Heart left ventricle (tissue), 16 donors: ENCODE results near the gene CAMTA1. TPM values are rescaled to one million over a fixed set of nuclear protein-coding genes. Genes with fewer than 3 reads are reported as not detected.
A peak's percentile ranks its signal among the peaks of the same experiment; 100 is the strongest.

Experiments used
- ATAC-seq, 4 donors: fragments of 200-7000 bp; cut with Tn5 transposase; one replicate each; pipeline ENCODE4 v1.9.1; 2020 to 2022; ENCODE audit warnings: moderate library complexity in 4 of 4, mild to moderate bottlenecking in 3 of 4, moderate number of reproducible peaks in 1 of 4
- DNase-seq, 5 donors: peaks; one replicate each; pipeline ENCODE4 v3.0.0-alpha.2; 2020
- H3K27ac ChIP-seq, 12 donors: fragments of 200-600 bp; sonication (generic) in 4 of 12; one replicate each; pipeline versions ENCODE4 v1.5.0 to v1.8.0; 2016 to 2022; ENCODE audit warnings: mild to moderate bottlenecking in 2 of 12
- H3K27me3 ChIP-seq, 9 donors: fragments of 200-600 bp; sonication (generic) in 2 of 9; one replicate each; pipeline versions ENCODE4 v1.5.1 to v1.8.0; 2016 to 2022; ENCODE audit warnings: mild to moderate bottlenecking in 3 of 9
- H3K36me3 ChIP-seq, 9 donors: fragments of 200-600 bp; sonication (generic) in 2 of 9; one replicate each; pipeline versions ENCODE4 v1.5.0 to v1.8.0; 2018 to 2022; ENCODE audit warnings: mild to moderate bottlenecking in 2 of 9
- H3K4me1 ChIP-seq, 12 donors: fragments of 200-600 bp; sonication (generic) in 4 of 12; one replicate each; pipeline versions ENCODE4 v1.5.0 to v1.8.0; 2016 to 2022; ENCODE audit warnings: mild to moderate bottlenecking in 3 of 12
- H3K4me3 ChIP-seq, 12 donors: fragments of 200-600 bp; sonication (generic) in 4 of 12; one replicate each; pipeline versions ENCODE4 v1.5.0 to v1.8.0; 2017 to 2022; ENCODE audit warnings: mild to moderate bottlenecking in 9 of 12, moderate library complexity in 4 of 12
- H3K9me3 ChIP-seq, 12 donors: fragments of 200-600 bp; sonication (generic) in 4 of 12; one replicate each; pipeline versions ENCODE4 v1.5.0 to v1.8.0; 2016 to 2022; ENCODE audit warnings: mild to moderate bottlenecking in 1 of 12
- CTCF ChIP-seq, 12 donors: fragments of 200-600 bp; sonication (generic) in 4 of 12; IDR thresholded peaks; one replicate each; pipeline versions ENCODE4 v1.5.0 to v1.8.0; 2018 to 2022; ENCODE audit warnings: antibody characterized with exemption in 12 of 12, mild to moderate bottlenecking in 5 of 12
- POLR2A ChIP-seq, 2 donors: fragments of 450-650 bp; IDR thresholded peaks; one replicate each; pipeline ENCODE4 v1.6.1; 2017; ENCODE audit warnings: antibody characterized with exemption in 2 of 2, mild to moderate bottlenecking in 2 of 2, moderate library complexity in 2 of 2
- WGBS, 4 donors: extraction: QIAGEN DNeasy Blood & Tissue Kit in 2 of 4; methylation state at CpG; one replicate each; pipeline versions ENCODE4 v1.1.5 to v1.1.7; 2013 to 2018; 5-methylcytosine and 5-hydroxymethylcytosine counted together
- intact Hi-C, 10 donors: fragments of 100-400 bp; cut with DNase I; formaldehyde crosslinking; loops; one replicate each; pipeline versions ENCODE4 v1.11.1 to v1.14.2; 2022
- polyA plus RNA-seq, 2 donors: library from polyadenylated mRNA; stranded (reverse); fragments of 200-250 nt; gene quantifications; one replicate each; pipeline ENCODE4 v1.2.3, GENCODE V29; 2013
- total RNA-seq, 9 donors: library from RNA; depleted of rRNA in 2 of 9; stranded (reverse); fragments of >200 nt in 2 of 9; fragmentation: NEBNext Ultra II Directional in 3 of 9; extraction: Animal tissue kit (Norgen Biotek cat#: 25700) in 3 of 9; gene quantifications; one replicate each; pipeline versions ENCODE4 v1.1.0 to v1.2.4, GENCODE V29; 2016 to 2023
- donor health status: ischemic (EF 13 %, LVEDD 7.1; RV severe dilation, severe dysfunction).
- donor health status: healthy with polysubstance abuse.
- donor health status: DM: no; HTN: yes; CAD: no.
- donor health status: DM: no; HTN: no; CAD: no.
- donor health status: ischemic (EF 25% LVEDD 6.9; RV normal size, moderate dysfunction).
- donor health status: ischemic (EF 25% LVEDD 5.7; RV mildly dilated, moderate dysfunction).
- donor health status: healthy.
- donor health status: DM: yes; HTN: yes; CAD: no.
- donor health status: ischemic (EF 35%, LVEDD 5.7; RV mildly dilated, moderate dysfunction).
- donor health status: nonischemic (EF 11% LVEDD 7.7; RV severe dilation, severe dysfunction).
- donor health status: DM: yes; HTN: yes; CAD: no.
- donor health status: PGD.
- donor health status: ischemic (EF 29% LVEDD 5.4; RV normal size, mild dysfunction).
- donor health status: nonischemic (EF 23%, LVEDD 6.1; RV moderate dilation, normal function).

Gene CAMTA1
- total and polyA plus RNA-seq, 11 donors = 114 to 303 (median 137) TPM

DNA sequence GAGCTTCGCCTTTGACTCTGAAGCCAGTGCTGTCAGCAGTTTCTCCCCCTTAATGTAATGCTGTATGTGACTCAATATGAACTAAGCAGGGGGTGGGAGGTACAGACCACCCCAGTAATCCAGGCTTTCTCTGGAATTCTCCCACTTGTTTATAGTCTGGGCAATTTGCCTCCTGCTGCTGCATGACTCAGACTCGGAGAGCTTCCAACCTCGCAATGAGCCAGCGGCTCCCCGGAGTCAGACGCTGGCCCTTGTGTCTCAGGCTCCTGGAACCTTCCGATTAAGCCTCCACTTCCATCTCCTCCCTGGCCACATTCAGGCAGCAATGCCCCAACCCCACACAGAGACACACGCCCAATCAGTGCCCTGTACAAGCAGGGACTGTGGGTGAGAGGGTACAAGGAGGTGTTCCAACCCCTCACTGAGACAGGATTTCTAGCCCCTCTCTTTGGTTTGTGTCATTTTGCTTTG, 514.1 kb downstream of the CAMTA1 start:
- Histone ChIP-seq H3K4me3 (no peak overlapping the region), H3K36me3 (no peaks in the 10 kb centered on the region), H3K4me1 (peaks cover 0 to 18% (median 12%) of the 10 kb centered on the region in 12 donors), H3K27me3 (no peaks in the 10 kb centered on the region), H3K9me3 (peaks cover 0 to 20% (median 6%) of the 10 kb centered on the region in 12 donors), H3K27ac (peak overlapping the region in 4 of 12 donors; percentile 40 to 44 (median 42))
- ATAC-seq (peak; percentile 37 to 90 (median 82)), DNase-seq (peak; percentile 46 to 78 (median 68))
- TF ChIP-seq POLR2A (IDR thresholded peaks at IDR 0.05) (no peak), CTCF (IDR thresholded peaks at IDR 0.05) (no peak)
- WGBS, 4 donors = 19 to 27% (median 24%) methylated on average over 8 of the region's 8 CpGs
- intact Hi-C loops = loop anchor here in 2 of 10 donors (10.0 kb wide), 2 partner anchors 75 to 215 kb away; no protein-coding TSS in a partner anchor

- peak in 1 of 4 donors; percentile 37 for ATAC-seq
- Histone ChIP-seq H3K27me3 (no peaks in the 10 kb centered on the region), H3K4me3 (no peak overlapping the region), H3K4me1 (peaks cover 0 to 18% (median 12%) of the 10 kb centered on the region in 12 donors), H3K27ac (peak overlapping the region in 2 of 12 donors; percentile 41 to 44), H3K9me3 (peaks cover 0 to 20% (median 6%) of the 10 kb centered on the region in 12 donors), H3K36me3 (no peaks in the 10 kb centered on the region)
- 81 to 91% (median 85%) methylated on average over 2 of the region's 2 CpGs for WGBS, 4 donors
- no peak for TF ChIP-seq CTCF (IDR thresholded peaks at IDR 0.05)
- no peak for TF ChIP-seq POLR2A (IDR thresholded peaks at IDR 0.05)
- no peak for DNase-seq
- intact Hi-C loops = loop anchor here in 2 of 10 donors (10.0 kb wide), 2 partner anchors 75 to 215 kb away; no protein-coding TSS in a partner anchor
Observed at GRCh38 chr1:7299994-7300393, 514.7 kb downstream of the CAMTA1 start.

DNA sequence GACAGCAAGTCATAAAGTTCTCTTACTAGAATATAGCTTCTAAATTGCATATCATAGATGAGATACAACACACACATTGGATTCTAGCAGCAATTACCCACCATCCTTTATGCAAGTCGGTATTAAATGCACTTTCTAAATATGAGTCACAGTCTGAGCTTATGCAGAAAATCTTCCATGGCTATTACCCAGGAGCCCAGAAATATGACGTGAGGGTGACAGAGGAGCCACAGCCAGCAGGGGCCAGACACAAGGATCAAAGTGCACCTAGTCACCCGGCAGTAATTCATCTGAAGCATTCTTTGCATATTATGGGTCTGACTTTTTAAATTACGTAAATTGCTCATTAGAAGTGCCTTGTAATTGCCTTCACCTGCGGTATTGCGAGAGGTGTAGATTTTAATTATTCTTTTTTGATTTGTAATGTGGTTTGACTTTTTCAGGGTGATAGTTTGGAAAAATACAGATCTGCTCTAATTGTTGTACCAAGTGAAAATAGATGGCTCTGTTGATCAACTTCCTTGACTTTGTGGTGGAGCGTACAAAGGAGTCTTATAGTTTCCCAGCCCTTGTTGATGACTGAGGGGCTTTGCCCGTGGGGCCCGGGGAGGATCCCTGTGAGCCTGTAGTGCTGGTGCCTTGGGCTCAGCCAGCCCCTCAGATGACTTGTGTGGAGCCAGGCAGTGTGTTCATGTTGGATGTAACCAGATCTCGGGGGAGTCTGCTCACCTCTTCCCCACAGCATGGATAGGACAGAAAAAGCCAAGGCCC, 515.8 kb downstream of the CAMTA1 start:
- TF ChIP-seq POLR2A (IDR thresholded peaks at IDR 0.05) (no peak), CTCF (IDR thresholded peaks at IDR 0.05) (no peak)
- DNase-seq = no peak
- no peak overlapping the region for H3K27ac ChIP-seq
- ATAC-seq = no peak
- H3K27me3 ChIP-seq = no peaks in the 10 kb centered on the region
- H3K9me3 ChIP-seq = peaks cover 0 to 24% (median 5%) of the 10 kb centered on the region in 12 donors
- 89 to 93% (median 93%) methylated on average over 10 of the region's 10 CpGs for WGBS, 4 donors
- peaks cover 0 to 18% (median 12%) of the 10 kb centered on the region in 12 donors for H3K4me1 ChIP-seq
- H3K36me3 ChIP-seq = no peaks in the 10 kb centered on the region
- no peak overlapping the region for H3K4me3 ChIP-seq
- intact Hi-C loops = no loop called here

GRCh38 chr1:7301664-7301981, 516.4 kb downstream of the CAMTA1 start:
- H3K4me3 ChIP-seq = no peak overlapping the region
- H3K4me1 ChIP-seq = peaks cover 0 to 18% (median 12%) of the 10 kb centered on the region in 12 donors
- no peaks in the 10 kb centered on the region for H3K27me3 ChIP-seq
- DNase-seq (no peak), ATAC-seq (no peak)
- no peak overlapping the region for H3K27ac ChIP-seq
- H3K9me3 ChIP-seq = peaks cover 0 to 21% (median 6%) of the 10 kb centered on the region in 12 donors
- intact Hi-C loops = no loop called here
- TF ChIP-seq CTCF (IDR thresholded peaks at IDR 0.05) (no peak), POLR2A (IDR thresholded peaks at IDR 0.05) (no peak)
- H3K36me3 ChIP-seq = no peaks in the 10 kb centered on the region
- 82 to 93% (median 87%) methylated on average over 5 to 7 of the region's 7 CpGs for WGBS, 4 donors
